Measurements from ENCODE around the gene FAM110A.

The FAM110A gene

DNA sequence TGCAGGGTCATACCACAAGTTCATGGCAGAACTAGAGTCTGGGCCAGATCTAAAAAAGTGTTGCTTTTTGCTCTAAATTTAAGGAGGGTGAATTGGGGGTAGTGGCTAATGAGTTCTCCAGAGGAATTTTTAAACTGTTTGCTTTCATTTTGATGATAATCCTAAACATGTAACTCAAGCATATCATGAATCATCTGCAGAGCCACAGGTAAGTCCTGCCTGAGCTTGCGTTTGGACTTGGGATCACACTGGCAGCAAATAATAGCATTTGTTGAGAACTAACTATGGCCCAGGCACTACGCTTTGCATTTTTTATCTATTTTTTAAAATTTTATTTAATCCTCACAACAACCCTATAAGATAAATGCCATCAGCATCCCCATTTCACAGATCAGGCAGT, 27.4 kb downstream of the FAM110A start:
- H3K9ac ChIP-seq (ENCODE audit: low read depth, low read length): no peak overlapping the region

DNA sequence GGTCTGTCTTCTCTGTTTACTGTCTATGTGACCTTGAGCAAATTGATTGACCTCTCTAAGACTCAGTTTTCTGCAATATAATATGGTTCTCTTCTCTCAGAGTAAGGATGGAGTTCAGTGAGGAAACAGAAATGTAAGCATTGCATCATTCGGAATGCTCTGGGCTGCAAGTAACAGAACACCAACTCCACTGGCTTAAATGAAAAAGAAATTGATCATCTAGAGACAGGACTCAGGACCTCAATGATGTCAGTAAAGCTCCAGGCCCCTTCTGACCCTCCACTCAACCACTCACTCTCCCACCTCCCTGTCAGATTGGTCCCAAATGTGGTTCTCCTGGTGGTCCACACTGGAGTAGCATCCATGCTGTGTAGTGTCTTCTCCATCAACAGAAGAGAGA, 31.9 kb downstream of the FAM110A start:
- Histone ChIP-seq H3K9me3 (ENCODE audit: control insufficient read depth, insufficient read depth, low read length) (no peaks in the 10 kb centered on the region), H3K36me3 (ENCODE audit: insufficient read depth, low read length) (no peaks in the 10 kb centered on the region), H3K9ac (ENCODE audit: low read depth, low read length) (no peak overlapping the region), H3K4me1 (ENCODE audit: insufficient read depth, low read length) (no peaks in the 10 kb centered on the region)

More for the DNA sequence above, 27.4 kb downstream of the FAM110A start:
- 0 out of 2 replicates have a peak, but pooled peaks cover 4% of the 10 kb centered on the region for H3K4me1 ChIP-seq (ENCODE audit: insufficient read depth, low read length)
- H3K36me3 ChIP-seq (ENCODE audit: insufficient read depth, low read length): no peaks in the 10 kb centered on the region
- no peaks in the 10 kb centered on the region for H3K9me3 ChIP-seq (ENCODE audit: control insufficient read depth, insufficient read depth, low read length)

DNA sequence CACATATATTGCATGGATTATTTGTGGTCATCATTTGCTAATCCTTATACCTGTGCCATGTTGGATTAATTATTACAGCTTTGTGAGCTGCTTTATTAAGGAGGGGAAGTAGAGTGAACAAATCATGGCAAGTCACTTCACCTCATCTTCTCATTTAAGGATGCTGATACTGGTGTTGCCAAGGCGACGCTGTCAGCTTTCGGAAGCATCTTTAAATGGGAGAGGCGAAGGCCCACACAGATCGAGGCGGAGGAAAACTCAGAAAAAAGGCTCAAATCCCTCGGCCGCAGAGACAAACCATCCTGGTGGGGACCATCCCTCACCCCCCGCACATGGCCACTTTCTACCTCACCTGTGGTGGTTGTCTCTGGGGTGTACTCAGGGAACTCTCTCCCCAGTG, 34.8 kb downstream of the FAM110A start:
- Histone ChIP-seq H3K4me1 (ENCODE audit: insufficient read depth, low read length) (peaks cover 1% of the 10 kb centered on the region; the same call in 1 of the 2 replicates), H3K9me3 (ENCODE audit: control insufficient read depth, insufficient read depth, low read length) (no peaks in the 10 kb centered on the region), H3K36me3 (ENCODE audit: insufficient read depth, low read length) (no peaks in the 10 kb centered on the region), H3K9ac (ENCODE audit: low read depth, low read length) (no peak overlapping the region)

DNA sequence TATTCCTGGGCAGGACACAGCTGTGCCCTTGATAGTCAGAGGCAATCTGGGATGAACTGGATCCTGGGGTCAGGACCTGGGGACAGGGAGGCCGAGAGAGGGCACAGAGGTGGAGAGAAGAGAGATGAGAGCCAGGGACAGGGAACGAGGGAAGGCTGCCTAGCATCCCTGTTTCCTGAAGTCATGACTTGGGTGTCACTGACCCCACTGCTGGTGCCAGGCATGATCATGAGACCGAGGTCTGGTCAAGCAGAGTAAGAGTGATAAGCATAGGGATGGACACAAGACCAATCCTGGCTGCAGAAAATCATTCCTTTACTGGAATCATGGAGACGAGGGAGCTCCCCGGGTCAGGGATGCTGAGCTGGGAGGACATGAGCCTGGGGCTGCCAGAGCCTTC, 36.1 kb downstream of the FAM110A start:
- Histone ChIP-seq H3K9me3 (ENCODE audit: control insufficient read depth, insufficient read depth, low read length) (no peaks in the 10 kb centered on the region), H3K36me3 (ENCODE audit: insufficient read depth, low read length) (no peaks in the 10 kb centered on the region), H3K9ac (ENCODE audit: low read depth, low read length) (no peak overlapping the region)

DNA sequence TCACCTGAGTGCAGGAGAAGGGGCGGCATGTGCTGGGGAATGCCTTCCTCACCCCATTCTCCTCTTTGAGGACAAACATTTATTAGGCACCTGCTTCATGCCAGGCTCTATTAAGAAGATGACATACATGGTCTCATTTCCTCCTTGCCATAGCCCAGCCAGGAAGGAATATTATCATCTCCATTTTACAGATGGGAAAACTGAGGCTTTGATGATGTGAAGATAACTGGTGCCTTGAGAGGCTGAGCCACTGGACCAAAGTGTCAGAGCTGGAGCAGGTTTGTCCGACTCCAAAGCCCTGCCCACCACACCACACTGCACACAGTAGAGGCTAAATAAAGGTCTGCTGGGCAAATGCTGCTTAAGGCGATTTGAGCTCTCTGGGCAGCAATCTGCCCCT, 37.2 kb downstream of the FAM110A start:
- H3K4me1 ChIP-seq (ENCODE audit: insufficient read depth, low read length): peaks cover 3% of the 10 kb centered on the region; the same call in 1 of the 2 replicates
- no peaks in the 10 kb centered on the region for H3K9me3 ChIP-seq (ENCODE audit: control insufficient read depth, insufficient read depth, low read length)
- no peak overlapping the region for H3K9ac ChIP-seq (ENCODE audit: low read depth, low read length)
- no peaks in the 10 kb centered on the region for H3K36me3 ChIP-seq (ENCODE audit: insufficient read depth, low read length)

More for the DNA sequence above, 36.1 kb downstream of the FAM110A start:
- H3K4me1 ChIP-seq (ENCODE audit: insufficient read depth, low read length): peaks cover 3% of the 10 kb centered on the region; the same call in 1 of the 2 replicates

DNA sequence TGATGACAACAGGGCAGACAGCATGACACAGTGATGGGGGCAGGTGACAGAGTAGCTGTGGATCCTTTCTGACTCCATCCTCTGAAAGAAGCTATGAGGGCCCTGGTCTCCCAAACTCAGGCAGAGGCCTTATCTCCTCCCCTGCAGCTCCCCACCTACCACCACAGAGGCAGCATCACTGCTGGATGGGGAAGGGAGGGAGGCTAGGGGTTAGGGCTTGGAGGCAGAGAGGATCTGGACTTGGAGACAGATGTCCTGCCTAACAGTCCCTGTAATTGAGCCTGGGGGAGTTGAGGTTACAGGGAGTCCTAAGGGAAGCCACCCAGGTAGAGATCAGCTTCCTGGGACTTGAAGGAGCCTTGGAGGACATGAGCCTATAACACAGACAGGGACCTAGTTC, 37.9 kb downstream of the FAM110A start:
- peaks cover 3% of the 10 kb centered on the region; the same call in 1 of the 2 replicates for H3K4me1 ChIP-seq (ENCODE audit: insufficient read depth, low read length)
- no peaks in the 10 kb centered on the region for H3K36me3 ChIP-seq (ENCODE audit: insufficient read depth, low read length)
- H3K9ac ChIP-seq (ENCODE audit: low read depth, low read length): no peak overlapping the region
- H3K9me3 ChIP-seq (ENCODE audit: control insufficient read depth, insufficient read depth, low read length): no peaks in the 10 kb centered on the region

DNA sequence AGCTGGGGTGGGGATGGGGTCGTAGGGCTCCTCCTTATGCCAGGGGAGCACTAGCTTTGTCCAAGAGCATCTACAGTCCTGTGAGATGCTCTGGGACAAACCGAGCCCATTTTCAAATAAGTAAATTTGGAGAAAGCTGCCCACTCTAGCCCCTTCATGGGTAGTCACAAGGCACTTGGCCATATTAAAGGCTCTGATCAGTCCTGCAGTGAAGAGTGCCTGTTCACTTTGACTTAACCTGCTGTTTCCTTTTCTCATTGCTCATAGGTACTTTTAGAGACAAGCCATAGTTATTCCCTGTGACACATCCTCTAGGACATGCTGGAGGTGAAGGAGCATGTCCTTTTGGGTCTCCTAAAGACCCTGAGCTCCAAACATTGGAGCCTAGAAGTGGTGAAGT, 38.4 kb downstream of the FAM110A start:
- no peak overlapping the region for H3K9ac ChIP-seq (ENCODE audit: low read depth, low read length)
- no peaks in the 10 kb centered on the region for H3K9me3 ChIP-seq (ENCODE audit: control insufficient read depth, insufficient read depth, low read length)
- no peaks in the 10 kb centered on the region for H3K36me3 ChIP-seq (ENCODE audit: insufficient read depth, low read length)
- peaks cover 3% of the 10 kb centered on the region; the same call in 1 of the 2 replicates for H3K4me1 ChIP-seq (ENCODE audit: insufficient read depth, low read length)

DNA sequence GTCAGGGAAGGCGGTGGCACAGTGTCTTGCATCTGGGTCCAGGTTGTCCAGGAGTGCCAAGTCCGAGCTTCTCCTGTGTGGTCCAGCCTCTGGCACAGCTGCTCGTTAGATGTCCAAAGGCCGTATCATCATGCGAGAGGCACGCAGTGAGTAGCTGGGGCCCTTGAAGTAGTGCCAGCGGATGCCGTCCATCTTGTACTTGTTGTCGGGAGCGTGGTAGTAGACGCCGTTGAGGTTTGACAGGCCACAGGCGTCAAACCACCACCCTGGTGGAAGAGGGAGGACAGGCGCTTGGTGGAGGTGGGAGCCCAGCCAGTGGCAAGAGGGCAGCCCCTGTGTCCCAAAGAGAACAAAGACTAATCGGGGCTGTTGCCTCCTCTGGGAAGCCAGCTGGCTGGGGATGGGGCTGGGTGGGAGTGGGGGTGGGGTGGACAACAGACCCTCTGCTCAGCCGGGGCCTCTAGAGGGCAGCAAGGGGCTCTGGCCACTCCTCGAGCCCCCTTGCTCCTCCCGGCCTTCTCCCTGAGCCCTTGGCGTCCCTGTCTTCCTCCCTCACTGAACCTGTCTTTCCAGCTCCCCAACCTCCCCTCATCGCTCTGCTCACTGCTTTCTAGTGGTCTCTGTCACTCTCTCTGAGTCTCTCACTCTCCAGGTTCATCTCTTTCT, 39.5 kb downstream of the FAM110A start:
- no peaks in the 10 kb centered on the region for H3K9me3 ChIP-seq (ENCODE audit: control insufficient read depth, insufficient read depth, low read length)
- H3K36me3 ChIP-seq (ENCODE audit: insufficient read depth, low read length): no peaks in the 10 kb centered on the region
- no peak overlapping the region for H3K9ac ChIP-seq (ENCODE audit: low read depth, low read length)
- H3K4me1 ChIP-seq (ENCODE audit: insufficient read depth, low read length): peaks cover 3% of the 10 kb centered on the region; the same call in 1 of the 2 replicates

DNA sequence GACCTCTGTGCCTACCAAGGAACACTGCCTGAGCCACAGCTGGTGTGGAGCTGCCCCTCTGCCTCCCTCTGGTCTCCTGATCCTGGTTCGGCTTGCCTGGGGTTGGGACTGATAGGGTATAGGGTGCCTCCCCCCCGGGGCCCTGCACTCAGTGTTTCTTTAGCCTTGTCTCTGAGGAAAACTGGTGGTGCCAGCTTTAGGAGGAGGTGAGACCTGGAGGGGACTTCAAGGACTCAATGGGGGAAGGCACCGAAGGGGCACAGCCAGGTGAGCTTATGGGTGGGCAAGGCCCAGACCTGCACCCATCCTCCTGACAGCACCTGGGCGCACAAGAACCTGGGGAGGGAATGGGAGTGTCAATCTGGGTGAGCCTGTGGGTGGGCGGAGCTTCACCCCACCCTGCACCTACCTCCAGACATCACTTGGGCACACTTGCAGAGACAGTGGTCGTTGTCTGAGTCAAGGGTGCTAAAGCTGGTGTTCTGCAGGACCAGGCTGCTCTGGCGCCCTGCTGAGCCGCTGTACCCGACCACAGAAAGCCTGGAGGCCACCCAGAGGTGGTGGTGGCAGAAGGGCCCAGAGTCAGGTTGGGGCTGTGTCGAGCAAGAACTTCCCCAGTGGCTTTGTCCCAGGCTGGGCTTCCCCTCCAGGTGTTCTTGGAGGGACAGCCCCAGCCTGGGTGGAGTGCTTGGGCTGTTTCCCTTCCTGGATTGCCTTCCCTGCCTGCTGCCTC, 40.5 kb downstream of the FAM110A start:
- H3K9me3 ChIP-seq (ENCODE audit: control insufficient read depth, insufficient read depth, low read length): no peaks in the 10 kb centered on the region
- no peaks in the 10 kb centered on the region for H3K36me3 ChIP-seq (ENCODE audit: insufficient read depth, low read length)
- H3K9ac ChIP-seq (ENCODE audit: low read depth, low read length): no peak overlapping the region
- peaks cover 3% of the 10 kb centered on the region; the same call in 1 of the 2 replicates for H3K4me1 ChIP-seq (ENCODE audit: insufficient read depth, low read length)

DNA sequence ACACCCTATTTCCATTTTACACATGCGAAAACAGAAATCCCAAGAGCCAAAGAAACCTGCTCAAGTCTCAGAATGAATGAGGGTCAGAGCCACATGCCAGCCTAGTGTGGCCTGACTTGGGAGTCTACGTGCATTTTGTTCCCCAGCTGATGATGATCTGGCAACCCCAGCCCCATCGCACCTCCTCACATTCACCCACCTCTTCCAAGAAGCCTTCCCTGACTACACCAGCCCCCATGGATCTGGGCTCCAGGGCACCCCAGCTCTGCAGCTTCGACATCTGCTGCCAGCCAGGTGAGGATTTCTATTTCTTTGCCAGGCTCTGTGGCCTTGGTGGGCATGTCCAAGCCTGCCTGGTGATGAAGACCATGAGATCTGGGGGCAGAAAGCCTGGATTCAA, 41.6 kb downstream of the FAM110A start:
- Histone ChIP-seq H3K4me1 (ENCODE audit: insufficient read depth, low read length) (peaks cover 3% of the 10 kb centered on the region; the same call in 1 of the 2 replicates), H3K36me3 (ENCODE audit: insufficient read depth, low read length) (no peaks in the 10 kb centered on the region), H3K9ac (ENCODE audit: low read depth, low read length) (no peak overlapping the region), H3K9me3 (ENCODE audit: control insufficient read depth, insufficient read depth, low read length) (no peaks in the 10 kb centered on the region)

DNA sequence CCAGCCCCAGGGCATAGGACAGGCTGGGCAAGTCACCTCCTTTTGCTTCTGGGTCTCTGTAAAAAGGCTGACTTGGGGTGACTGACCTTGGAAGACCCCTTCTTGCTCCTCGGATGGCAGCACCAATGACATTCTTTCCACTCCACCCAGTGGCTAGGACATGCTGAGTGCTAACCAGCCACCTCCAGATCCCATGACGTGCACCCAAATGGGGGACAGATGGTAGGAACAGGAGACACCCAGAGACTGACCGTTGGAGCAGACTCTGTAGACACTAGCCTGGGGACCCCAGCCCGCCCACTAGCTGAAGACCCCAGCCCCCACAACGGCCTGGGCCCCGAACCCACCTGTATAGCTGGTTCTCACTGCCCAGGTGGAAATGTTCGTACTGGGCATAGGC, 44.3 kb downstream of the FAM110A start:
- Histone ChIP-seq H3K36me3 (ENCODE audit: insufficient read depth, low read length) (no peaks in the 10 kb centered on the region), H3K9me3 (ENCODE audit: control insufficient read depth, insufficient read depth, low read length) (no peaks in the 10 kb centered on the region), H3K9ac (ENCODE audit: low read depth, low read length) (no peak overlapping the region), H3K4me1 (ENCODE audit: insufficient read depth, low read length) (peaks cover 3% of the 10 kb centered on the region; the same call in 1 of the 2 replicates)

DNA sequence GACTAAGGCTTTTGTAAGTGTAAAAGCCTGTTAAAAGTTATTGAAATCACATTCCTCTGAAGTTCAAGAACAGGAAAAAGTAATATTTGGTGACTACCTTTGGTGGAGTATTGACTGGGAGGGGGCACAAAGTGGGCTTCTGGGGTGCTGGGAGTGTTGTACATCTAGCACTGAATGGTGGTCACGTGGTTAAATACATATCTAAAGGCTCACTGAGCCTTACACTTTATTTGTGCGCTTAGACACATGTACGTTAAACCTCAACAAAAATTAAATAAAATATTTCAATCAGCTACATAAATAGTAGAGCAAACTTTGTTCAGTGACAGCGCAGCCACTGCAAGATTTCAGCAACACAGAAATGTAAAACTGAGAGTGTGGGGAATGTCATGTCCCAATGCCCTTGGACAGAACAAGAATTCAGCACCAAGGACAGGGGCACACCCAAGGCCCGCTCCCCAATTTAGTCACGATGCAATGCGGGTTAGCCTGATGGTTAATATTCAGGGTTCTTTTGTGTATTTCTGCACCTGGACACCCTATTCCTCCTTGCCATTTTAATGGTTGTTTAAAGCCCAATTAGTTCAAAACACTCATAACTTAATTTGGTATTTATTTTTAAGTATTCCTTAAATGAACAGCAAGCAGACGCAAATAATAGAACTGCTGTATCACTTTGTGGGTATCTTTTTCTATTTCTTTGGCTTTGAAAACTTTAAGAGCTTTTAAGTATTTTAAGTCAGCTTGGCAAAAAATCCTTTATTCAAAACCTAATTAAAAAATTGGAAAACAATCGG, 45.2 kb downstream of the FAM110A start:
- Histone ChIP-seq H3K4me1 (ENCODE audit: insufficient read depth, low read length) (no peaks in the 10 kb centered on the region), H3K9ac (ENCODE audit: low read depth, low read length) (no peak overlapping the region), H3K9me3 (ENCODE audit: control insufficient read depth, insufficient read depth, low read length) (no peaks in the 10 kb centered on the region), H3K36me3 (ENCODE audit: insufficient read depth, low read length) (no peaks in the 10 kb centered on the region)

DNA sequence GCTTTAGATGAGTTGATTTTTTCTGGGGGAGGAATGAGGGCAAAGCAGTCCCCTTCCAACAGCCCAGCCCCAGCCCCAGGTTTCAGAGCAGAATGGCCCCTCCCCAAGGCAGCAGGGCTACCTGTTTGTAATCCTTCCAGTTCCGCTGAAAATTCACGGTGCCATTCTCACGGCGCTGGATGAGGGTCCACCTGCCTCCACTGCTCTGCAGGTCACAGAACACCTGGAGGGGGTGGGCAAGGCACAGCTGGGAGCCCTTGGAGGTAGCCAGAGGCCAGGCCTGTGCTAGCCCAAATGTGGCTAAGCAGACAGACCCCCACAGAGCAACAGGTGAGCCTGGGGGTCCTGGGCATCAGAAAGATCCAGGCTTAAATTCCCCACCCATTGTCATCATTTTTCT, 46.1 kb downstream of the FAM110A start:
- H3K9ac ChIP-seq (ENCODE audit: low read depth, low read length): no peak overlapping the region
- H3K9me3 ChIP-seq (ENCODE audit: control insufficient read depth, insufficient read depth, low read length): no peaks in the 10 kb centered on the region
- no peaks in the 10 kb centered on the region for H3K36me3 ChIP-seq (ENCODE audit: insufficient read depth, low read length)
- no peaks in the 10 kb centered on the region for H3K4me1 ChIP-seq (ENCODE audit: insufficient read depth, low read length)

DNA sequence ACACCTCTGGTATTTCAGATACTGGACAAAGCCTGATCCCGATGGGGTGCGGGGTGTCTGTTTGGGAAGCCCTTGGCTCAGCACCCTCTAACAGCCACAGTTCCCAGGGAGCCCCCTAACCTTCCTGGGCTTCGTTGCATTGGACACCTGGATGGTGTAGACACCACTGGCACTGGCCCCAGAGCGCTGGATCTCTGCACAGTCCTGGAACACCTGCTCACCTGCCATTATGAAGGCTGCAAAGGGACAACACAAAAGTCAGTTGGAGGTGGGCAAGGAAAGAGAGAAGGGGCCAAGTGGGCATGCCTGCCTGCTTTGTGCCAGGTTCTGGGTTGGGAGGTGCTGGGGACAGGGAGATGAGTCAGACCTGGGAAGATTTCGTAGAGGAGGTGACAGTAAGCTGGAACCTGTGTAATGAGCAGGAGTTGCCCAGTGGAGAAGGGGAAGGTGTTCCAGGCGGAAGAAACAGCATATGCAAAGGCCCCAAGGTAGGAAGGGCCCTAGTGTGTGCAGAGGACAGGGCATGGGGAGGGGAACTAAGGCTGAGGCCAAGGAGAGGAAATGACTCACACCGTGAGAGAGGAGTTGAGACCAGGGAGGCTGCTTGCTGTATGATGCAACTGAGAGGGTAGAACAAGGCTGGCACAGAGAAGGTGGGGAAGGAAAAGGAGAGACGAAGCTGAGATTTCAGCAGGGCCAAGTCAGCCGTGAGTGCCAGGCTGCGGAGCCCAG, 47.7 kb downstream of the FAM110A start:
- no peak overlapping the region; the same call in 1 of the 2 replicates for H3K9ac ChIP-seq (ENCODE audit: low read depth, low read length)
- H3K9me3 ChIP-seq (ENCODE audit: control insufficient read depth, insufficient read depth, low read length): no peaks in the 10 kb centered on the region
- H3K36me3 ChIP-seq (ENCODE audit: insufficient read depth, low read length): no peaks in the 10 kb centered on the region
- no peaks in the 10 kb centered on the region for H3K4me1 ChIP-seq (ENCODE audit: insufficient read depth, low read length)
